HTR-8/SVneo (cell line): ENCODE data around the gene TLE1.
"Not testable (repeated sequence)": the region's sequence is repeated elsewhere in the genome, so short reads cannot be mapped to it uniquely, and the experiment has no call there.

Experiments
- DNase-seq: peaks from one replicate; pipeline ENCODE4 v3.0.0; 2011; ENCODE audit warnings: low spot score, mixed read lengths; ENCODE audit not compliant: insufficient read length
- FAIRE-seq: peaks from 2 replicates; lab custom pipeline; 2011; peaks lifted over from hg19 to GRCh38; lab: Jason Lieb, UNC

TLE1 gene

GRCh38 chr9:81661339-81661738 lies 28.0 kb downstream of the TLE1 start:
- DNase-seq (no peak), FAIRE-seq (no peak)

GRCh38 chr9:81656871-81657337 lies 32.4 kb downstream of the TLE1 start:
- FAIRE-seq (no peak), DNase-seq (no peak)

- no peak for DNase-seq
Measured at GRCh38 chr9:81656004-81656403, 33.3 kb downstream of the TLE1 start.

GRCh38 chr9:81653240-81653639 lies 36.1 kb downstream of the TLE1 start:
- FAIRE-seq = no peak

More at GRCh38 chr9:81656004-81656403, 33.3 kb downstream of the TLE1 start:
- FAIRE-seq = no peak

GRCh38 chr9:81652058-81652687 lies 37.2 kb downstream of the TLE1 start:
- FAIRE-seq (no peak), DNase-seq (no peak)

More at GRCh38 chr9:81653240-81653639, 36.1 kb downstream of the TLE1 start:
- DNase-seq = no peak

GRCh38 chr9:81650586-81651515 lies 38.5 kb downstream of the TLE1 start:
- DNase-seq (no peak), FAIRE-seq (no peak)

GRCh38 chr9:81649475-81650240 lies 39.7 kb downstream of the TLE1 start:
- DNase-seq (no peak), FAIRE-seq (no peak)

GRCh38 chr9:81648891-81649290 lies 40.5 kb downstream of the TLE1 start:
- DNase-seq (no peak), FAIRE-seq (no peak)

GRCh38 chr9:81646337-81646736 lies 43.0 kb downstream of the TLE1 start:
- DNase-seq (no peak), FAIRE-seq (no peak)

- not testable (repeated sequence) for DNase-seq, FAIRE-seq
Measured at GRCh38 chr9:81644513-81644912, 44.8 kb downstream of the TLE1 start.

- FAIRE-seq = no peak
- DNase-seq = no peak
Measured at GRCh38 chr9:81637276-81637675, 52.1 kb downstream of the TLE1 start.

- DNase-seq (no peak), FAIRE-seq (no peak)
Measured at GRCh38 chr9:81636255-81636599, 53.1 kb downstream of the TLE1 start.

GRCh38 chr9:81635521-81636254 lies 53.7 kb downstream of the TLE1 start:
- FAIRE-seq (no peak), DNase-seq (no peak)

GRCh38 chr9:81634915-81635516 lies 54.3 kb downstream of the TLE1 start:
- DNase-seq (no peak), FAIRE-seq (no peak)

- FAIRE-seq (no peak), DNase-seq (no peak)
Measured at GRCh38 chr9:81633952-81634854, 55.1 kb downstream of the TLE1 start.

GRCh38 chr9:81632599-81632998 lies 56.7 kb downstream of the TLE1 start:
- FAIRE-seq = no peak
- no peak for DNase-seq

GRCh38 chr9:81631218-81631745 lies 58.1 kb downstream of the TLE1 start:
- no peak for FAIRE-seq

GRCh38 chr9:81629440-81629839 lies 59.9 kb downstream of the TLE1 start:
- DNase-seq (no peak), FAIRE-seq (no peak)

More at GRCh38 chr9:81631218-81631745, 58.1 kb downstream of the TLE1 start:
- no peak for DNase-seq
